Keratinocyte (primary cell): ENCODE results near the gene CD4. TPM values are rescaled to one million over a fixed set of nuclear protein-coding genes. Genes with fewer than 3 reads are reported as not detected.

Experiments used
- DNase-seq: peaks from one replicate; pipeline ENCODE4 v3.0.0-alpha.2; 2011; ENCODE audit warnings: low read depth, missing footprints, low spot score
- FAIRE-seq: peaks from 2 replicates; lab custom pipeline; 2011; peaks lifted over from hg19 to GRCh38; lab: Jason Lieb, UNC
- H2AFZ ChIP-seq: 2 replicates; pipeline ENCODE4 v1.6.0; 2012; ENCODE audit warnings: low read length, control low read depth, inconsistent platforms; ENCODE audit not compliant: control insufficient read depth
- H3K27ac ChIP-seq: 2 replicates; pipeline ENCODE4 v1.5.1; 2011; ENCODE audit warnings: low read length; ENCODE audit not compliant: control insufficient read depth, insufficient read depth
- H3K27me3 ChIP-seq: 3 replicates; pipeline ENCODE4 v1.6.0; 2011; ENCODE audit warnings: low read length; ENCODE audit not compliant: control insufficient read depth, insufficient read depth; ENCODE audit errors: extremely low read depth
- H3K36me3 ChIP-seq, 2 experiments: 2 replicates in 1 of 2; 3 replicates in 1 of 2; pipeline ENCODE4 v1.5.1; 2011; ENCODE audit warnings: low read length in 2 of 2, mild to moderate bottlenecking in 1 of 2; ENCODE audit not compliant: control insufficient read depth in 2 of 2, insufficient read depth in 2 of 2; ENCODE audit errors: extremely low read depth in 1 of 2
- H3K4me1 ChIP-seq: 3 replicates; pipeline ENCODE4 v1.5.1; 2011; ENCODE audit warnings: low read length; ENCODE audit not compliant: control insufficient read depth, insufficient read depth; ENCODE audit errors: extremely low read depth
- H3K4me2 ChIP-seq: 3 replicates; pipeline ENCODE4 v1.6.0; 2011; ENCODE audit warnings: low read depth, low read length; ENCODE audit not compliant: control insufficient read depth, insufficient read depth; ENCODE audit errors: extremely low read depth
- H3K4me3 ChIP-seq, 3 experiments: fragments of 200-600 bp in 1 of 3; sonication (generic) in 1 of 3; 2 replicates in 2 of 3; 3 replicates in 1 of 3; pipeline ENCODE4 v1.5.1; 2011 to 2016; ENCODE audit warnings: low read length in 3 of 3, mild to moderate bottlenecking in 3 of 3, control low read depth in 2 of 3, inconsistent platforms in 1 of 3, low read depth in 1 of 3, mixed read lengths in 1 of 3, mixed run types in 1 of 3, moderate library complexity in 1 of 3; ENCODE audit not compliant: control insufficient read depth in 2 of 3, insufficient read depth in 2 of 3; ENCODE audit errors: extremely low read depth in 1 of 3
- H3K79me2 ChIP-seq: 2 replicates; pipeline ENCODE4 v1.6.0; 2012; ENCODE audit warnings: low read length; ENCODE audit not compliant: control insufficient read depth, insufficient read depth
- H3K9ac ChIP-seq: 3 replicates; pipeline ENCODE4 v1.6.0; 2011; ENCODE audit warnings: low read length; ENCODE audit not compliant: control insufficient read depth, insufficient read depth; ENCODE audit errors: extremely low read depth
- H3K9me1 ChIP-seq: 3 replicates; pipeline ENCODE4 v1.6.0; 2011; ENCODE audit warnings: low read length; ENCODE audit not compliant: control insufficient read depth, insufficient read depth; ENCODE audit errors: extremely low read depth
- H3K9me3 ChIP-seq: 2 replicates; pipeline ENCODE4 v1.5.1; 2012; ENCODE audit warnings: low read depth, low read length; ENCODE audit not compliant: control insufficient read depth
- H4K20me1 ChIP-seq: 3 replicates; pipeline ENCODE4 v1.6.0; 2011; ENCODE audit warnings: low read length; ENCODE audit not compliant: control insufficient read depth, insufficient read depth; ENCODE audit errors: extremely low read depth
- EZH2 ChIP-seq: IDR thresholded peaks from one replicate; pipeline ENCODE4 v1.6.1; 2012; ENCODE audit warnings: inconsistent platforms, mild to moderate bottlenecking, low read length, moderate library complexity
- dilution Hi-C: fragments of 300-500 bp; cut with MboI; formaldehyde crosslinking; loops from one replicate; pipeline ENCODE4 v1.7.0; 2020; ENCODE audit warnings: low sequenced_read_pairs; ENCODE audit not compliant: extremely low pct_ligation_motif_present
- polyA plus RNA-seq, 5 experiments: library from polyadenylated mRNA; depleted of rRNA in 3 of 5; stranded (reverse) in 3 of 5; stranded (forward) in 1 of 5; unstranded in 1 of 5; fragments of >200 nt; gene quantifications; 1 replicate in 1 of 5; 2 replicates in 3 of 5; 3 replicates in 1 of 5; pipeline versions ENCODE4 v1.2.1 to v1.2.3, GENCODE V29; 2011 to 2012; ENCODE audit warnings: missing spikeins in 2 of 5, low read depth in 1 of 5, low replicate concordance in 1 of 5
- TF ChIP-seq, protein P1 (sequence below), 3 experiments: IDR thresholded peaks in 1 of 3; conservative IDR thresholded peaks in 1 of 3; optimal IDR thresholded peaks in 1 of 3; 2 replicates in 2 of 3; 3 replicates in 1 of 3; pipeline versions ENCODE3 to v1.5.1; 2011; ENCODE audit warnings: low read length in 3 of 3, mild to moderate bottlenecking in 3 of 3, moderate library complexity in 2 of 3, control low read depth in 1 of 3, inconsistent platforms in 1 of 3; ENCODE audit not compliant: insufficient read depth in 2 of 3; ENCODE audit errors: extremely low read depth in 1 of 3

Gene CD4
- polyA plus RNA-seq, 1 donor (not counting 4 experiments of a cell fraction or from before 2014, with no cell fraction given): 0.01 TPM

DNA sequence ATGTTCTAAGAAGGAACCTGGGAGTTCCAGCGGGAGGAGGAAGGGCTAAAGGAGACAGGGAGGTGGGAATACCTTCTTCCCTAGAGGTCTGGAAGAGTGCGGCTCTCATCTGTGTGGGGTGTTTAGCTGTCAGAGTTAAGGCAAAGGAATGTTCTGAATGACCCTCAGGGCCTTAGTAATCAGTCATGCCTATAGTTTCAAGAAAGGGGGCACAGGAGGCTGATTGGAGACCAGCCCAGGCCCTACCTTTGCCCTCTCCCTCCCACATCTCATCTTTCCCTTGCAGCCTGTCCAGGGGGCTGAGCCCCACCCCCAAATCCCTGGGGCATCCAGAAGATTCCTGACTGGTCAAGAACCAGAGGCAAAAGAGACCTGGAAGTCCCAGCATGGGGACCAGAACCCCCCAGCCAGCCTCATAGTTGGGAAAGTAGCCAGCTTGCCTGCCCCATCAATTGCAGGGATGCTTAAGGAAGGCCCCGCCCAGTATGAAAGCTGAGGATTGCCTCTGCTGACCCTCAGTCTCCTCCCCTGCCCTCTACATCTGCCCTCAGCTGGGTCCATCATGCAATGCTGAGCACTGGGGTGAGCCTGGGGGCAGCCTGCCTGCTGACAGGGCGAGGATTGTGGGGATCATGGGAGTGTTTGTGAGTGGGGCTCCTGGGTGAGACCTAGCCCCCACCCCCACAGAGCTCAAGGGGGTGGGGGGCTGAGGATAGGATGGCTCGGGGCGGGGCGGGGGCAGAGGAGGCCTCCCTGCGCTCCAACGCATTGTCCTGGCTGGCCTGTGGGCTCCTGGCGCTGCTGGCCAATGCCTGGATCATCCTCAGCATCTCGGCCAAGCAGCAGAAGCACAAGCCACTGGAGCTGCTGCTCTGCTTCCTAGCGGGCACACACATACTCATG lies 34.1 kb downstream of the CD4 start:
- Histone ChIP-seq H3K9ac (no peak overlapping the region), H3K79me2 (no peaks in the 10 kb centered on the region), H3K27ac (no peak overlapping the region), H4K20me1 (no peaks in the 10 kb centered on the region), H2AFZ (no peak overlapping the region), H3K4me1 (peaks cover 12% of the 10 kb centered on the region), H3K27me3 (peaks cover 66% of the 10 kb centered on the region), H3K4me2 (no peak overlapping the region), H3K9me3 (no peaks in the 10 kb centered on the region), H3K36me3 (no peaks in the 10 kb centered on the region), H3K4me3 (no peak overlapping the region), H3K9me1 (no peaks in the 10 kb centered on the region)
- TF ChIP-seq EZH2: peak; percentile 40
- TF ChIP-seq, protein P1, sequence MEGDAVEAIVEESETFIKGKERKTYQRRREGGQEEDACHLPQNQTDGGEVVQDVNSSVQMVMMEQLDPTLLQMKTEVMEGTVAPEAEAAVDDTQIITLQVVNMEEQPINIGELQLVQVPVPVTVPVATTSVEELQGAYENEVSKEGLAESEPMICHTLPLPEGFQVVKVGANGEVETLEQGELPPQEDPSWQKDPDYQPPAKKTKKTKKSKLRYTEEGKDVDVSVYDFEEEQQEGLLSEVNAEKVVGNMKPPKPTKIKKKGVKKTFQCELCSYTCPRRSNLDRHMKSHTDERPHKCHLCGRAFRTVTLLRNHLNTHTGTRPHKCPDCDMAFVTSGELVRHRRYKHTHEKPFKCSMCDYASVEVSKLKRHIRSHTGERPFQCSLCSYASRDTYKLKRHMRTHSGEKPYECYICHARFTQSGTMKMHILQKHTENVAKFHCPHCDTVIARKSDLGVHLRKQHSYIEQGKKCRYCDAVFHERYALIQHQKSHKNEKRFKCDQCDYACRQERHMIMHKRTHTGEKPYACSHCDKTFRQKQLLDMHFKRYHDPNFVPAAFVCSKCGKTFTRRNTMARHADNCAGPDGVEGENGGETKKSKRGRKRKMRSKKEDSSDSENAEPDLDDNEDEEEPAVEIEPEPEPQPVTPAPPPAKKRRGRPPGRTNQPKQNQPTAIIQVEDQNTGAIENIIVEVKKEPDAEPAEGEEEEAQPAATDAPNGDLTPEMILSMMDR (optimal IDR thresholded peaks at IDR 0.05 in 1 of 3, IDR thresholded peaks at IDR 0.05 in 1 of 3, conservative IDR thresholded peaks at IDR 0.05 in 1 of 3; ENCODE audit: extremely low read depth in 1 of 3, insufficient read depth in 2 of 3, low read length in 3 of 3): no peak
- dilution Hi-C loops: no loop called here
- no peak for DNase-seq
- FAIRE-seq: no peak

DNA sequence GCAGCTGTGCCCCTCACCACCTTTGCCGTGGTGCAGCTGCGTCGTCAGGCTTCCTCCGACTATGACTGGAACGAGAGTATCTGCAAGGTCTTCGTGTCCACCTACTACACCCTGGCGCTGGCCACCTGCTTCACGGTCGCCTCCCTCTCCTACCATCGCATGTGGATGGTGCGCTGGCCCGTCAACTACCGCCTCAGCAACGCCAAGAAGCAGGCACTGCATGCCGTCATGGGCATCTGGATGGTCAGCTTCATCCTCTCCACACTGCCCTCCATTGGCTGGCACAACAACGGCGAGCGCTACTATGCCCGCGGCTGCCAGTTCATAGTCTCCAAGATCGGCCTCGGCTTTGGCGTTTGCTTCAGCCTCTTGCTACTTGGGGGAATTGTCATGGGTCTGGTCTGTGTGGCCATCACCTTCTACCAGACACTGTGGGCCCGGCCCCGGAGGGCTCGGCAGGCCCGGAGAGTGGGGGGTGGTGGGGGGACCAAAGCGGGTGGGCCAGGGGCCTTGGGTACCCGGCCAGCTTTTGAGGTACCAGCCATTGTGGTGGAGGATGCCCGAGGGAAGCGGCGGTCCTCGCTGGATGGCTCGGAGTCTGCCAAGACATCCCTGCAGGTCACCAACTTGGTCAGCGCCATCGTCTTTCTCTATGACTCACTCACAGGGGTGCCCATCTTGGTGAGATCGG lies 34.9 kb downstream of the CD4 start:
- no peak for TF ChIP-seq EZH2
- TF ChIP-seq, protein P1 (optimal IDR thresholded peaks at IDR 0.05 in 1 of 3, IDR thresholded peaks at IDR 0.05 in 1 of 3, conservative IDR thresholded peaks at IDR 0.05 in 1 of 3; ENCODE audit: extremely low read depth in 1 of 3, insufficient read depth in 2 of 3, low read length in 3 of 3): no peak
- no peak overlapping the region for H3K4me3 ChIP-seq
- H3K27ac ChIP-seq: no peak overlapping the region
- no peaks in the 10 kb centered on the region for H4K20me1 ChIP-seq
- no peaks in the 10 kb centered on the region for H3K9me1 ChIP-seq
- dilution Hi-C loops: no loop called here
- DNase-seq: no peak
- H3K36me3 ChIP-seq: no peaks in the 10 kb centered on the region
- no peak for FAIRE-seq
- no peak overlapping the region for H3K4me2 ChIP-seq
- H3K27me3 ChIP-seq: peaks cover 73% of the 10 kb centered on the region
- H3K9me3 ChIP-seq: no peaks in the 10 kb centered on the region
- H2AFZ ChIP-seq: no peak overlapping the region
- H3K79me2 ChIP-seq: no peaks in the 10 kb centered on the region
- no peak overlapping the region for H3K9ac ChIP-seq
- peaks cover 12% of the 10 kb centered on the region for H3K4me1 ChIP-seq
